ENCODE measurements around the gene LRBA.

DNA sequence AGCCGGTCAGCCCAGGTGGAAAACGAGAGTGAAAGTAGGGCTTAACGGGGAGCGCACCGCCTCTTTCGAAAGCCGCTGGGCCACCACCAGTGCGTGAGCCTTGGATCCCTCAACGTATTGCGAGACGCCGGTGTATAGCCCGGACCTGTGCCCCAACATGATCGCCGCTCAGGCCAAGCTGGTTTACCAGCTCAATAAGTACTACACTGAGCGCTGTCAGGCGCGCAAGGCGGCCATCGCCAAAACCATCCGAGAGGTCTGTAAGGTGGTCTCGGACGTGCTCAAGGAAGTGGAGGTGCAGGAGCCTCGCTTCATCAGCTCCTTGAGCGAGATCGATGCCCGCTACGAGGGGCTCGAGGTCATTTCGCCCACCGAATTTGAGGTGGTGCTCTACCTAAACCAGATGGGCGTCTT, 432.2 kb downstream of the LRBA start:
- TF ChIP-seq, protein P1, sequence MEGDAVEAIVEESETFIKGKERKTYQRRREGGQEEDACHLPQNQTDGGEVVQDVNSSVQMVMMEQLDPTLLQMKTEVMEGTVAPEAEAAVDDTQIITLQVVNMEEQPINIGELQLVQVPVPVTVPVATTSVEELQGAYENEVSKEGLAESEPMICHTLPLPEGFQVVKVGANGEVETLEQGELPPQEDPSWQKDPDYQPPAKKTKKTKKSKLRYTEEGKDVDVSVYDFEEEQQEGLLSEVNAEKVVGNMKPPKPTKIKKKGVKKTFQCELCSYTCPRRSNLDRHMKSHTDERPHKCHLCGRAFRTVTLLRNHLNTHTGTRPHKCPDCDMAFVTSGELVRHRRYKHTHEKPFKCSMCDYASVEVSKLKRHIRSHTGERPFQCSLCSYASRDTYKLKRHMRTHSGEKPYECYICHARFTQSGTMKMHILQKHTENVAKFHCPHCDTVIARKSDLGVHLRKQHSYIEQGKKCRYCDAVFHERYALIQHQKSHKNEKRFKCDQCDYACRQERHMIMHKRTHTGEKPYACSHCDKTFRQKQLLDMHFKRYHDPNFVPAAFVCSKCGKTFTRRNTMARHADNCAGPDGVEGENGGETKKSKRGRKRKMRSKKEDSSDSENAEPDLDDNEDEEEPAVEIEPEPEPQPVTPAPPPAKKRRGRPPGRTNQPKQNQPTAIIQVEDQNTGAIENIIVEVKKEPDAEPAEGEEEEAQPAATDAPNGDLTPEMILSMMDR (IDR thresholded peaks at IDR 0.05): no peak
- TF ChIP-seq CBX8 (IDR thresholded peaks at IDR 0.05) (no peak), RAD21 (conservative IDR thresholded peaks at IDR 0.05 in 1 of 2, IDR thresholded peaks at IDR 0.05 in 1 of 2) (no peak), ZFP36 (IDR thresholded peaks at IDR 0.05; ENCODE audit: borderline replicate concordance, partially characterized antibody) (no peak), EP300 (IDR thresholded peaks at IDR 0.05) (no peak), POLR2A (IDR thresholded peaks at IDR 0.05; ENCODE audit: low read length) (no peak), PHF8 (IDR thresholded peaks at IDR 0.05; ENCODE audit: borderline replicate concordance, low read depth) (no peak)
- TF ChIP-seq, protein P2, sequence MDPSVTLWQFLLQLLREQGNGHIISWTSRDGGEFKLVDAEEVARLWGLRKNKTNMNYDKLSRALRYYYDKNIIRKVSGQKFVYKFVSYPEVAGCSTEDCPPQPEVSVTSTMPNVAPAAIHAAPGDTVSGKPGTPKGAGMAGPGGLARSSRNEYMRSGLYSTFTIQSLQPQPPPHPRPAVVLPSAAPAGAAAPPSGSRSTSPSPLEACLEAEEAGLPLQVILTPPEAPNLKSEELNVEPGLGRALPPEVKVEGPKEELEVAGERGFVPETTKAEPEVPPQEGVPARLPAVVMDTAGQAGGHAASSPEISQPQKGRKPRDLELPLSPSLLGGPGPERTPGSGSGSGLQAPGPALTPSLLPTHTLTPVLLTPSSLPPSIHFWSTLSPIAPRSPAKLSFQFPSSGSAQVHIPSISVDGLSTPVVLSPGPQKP (IDR thresholded peaks at IDR 0.05; ENCODE audit: low read depth, low read length): no peak
- TF ChIP-seq, protein P3, sequence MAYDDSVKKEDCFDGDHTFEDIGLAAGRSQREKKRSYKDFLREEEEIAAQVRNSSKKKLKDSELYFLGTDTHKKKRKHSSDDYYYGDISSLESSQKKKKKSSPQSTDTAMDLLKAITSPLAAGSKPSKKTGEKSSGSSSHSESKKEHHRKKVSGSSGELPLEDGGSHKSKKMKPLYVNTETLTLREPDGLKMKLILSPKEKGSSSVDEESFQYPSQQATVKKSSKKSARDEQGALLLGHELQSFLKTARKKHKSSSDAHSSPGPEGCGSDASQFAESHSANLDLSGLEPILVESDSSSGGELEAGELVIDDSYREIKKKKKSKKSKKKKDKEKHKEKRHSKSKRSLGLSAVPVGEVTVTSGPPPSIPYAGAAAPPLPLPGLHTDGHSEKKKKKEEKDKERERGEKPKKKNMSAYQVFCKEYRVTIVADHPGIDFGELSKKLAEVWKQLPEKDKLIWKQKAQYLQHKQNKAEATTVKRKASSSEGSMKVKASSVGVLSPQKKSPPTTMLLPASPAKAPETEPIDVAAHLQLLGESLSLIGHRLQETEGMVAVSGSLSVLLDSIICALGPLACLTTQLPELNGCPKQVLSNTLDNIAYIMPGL (CRISPR knock-in tag; IDR thresholded peaks at IDR 0.05; ENCODE audit: borderline replicate concordance): no peak

Measured in A549 (cell line).